ENCODE results near the gene GOSR1.
"Not testable (repeated sequence)": the region's sequence is repeated elsewhere in the genome, so short reads cannot be mapped to it uniquely, and the experiment has no call there.

GOSR1 gene

DNA sequence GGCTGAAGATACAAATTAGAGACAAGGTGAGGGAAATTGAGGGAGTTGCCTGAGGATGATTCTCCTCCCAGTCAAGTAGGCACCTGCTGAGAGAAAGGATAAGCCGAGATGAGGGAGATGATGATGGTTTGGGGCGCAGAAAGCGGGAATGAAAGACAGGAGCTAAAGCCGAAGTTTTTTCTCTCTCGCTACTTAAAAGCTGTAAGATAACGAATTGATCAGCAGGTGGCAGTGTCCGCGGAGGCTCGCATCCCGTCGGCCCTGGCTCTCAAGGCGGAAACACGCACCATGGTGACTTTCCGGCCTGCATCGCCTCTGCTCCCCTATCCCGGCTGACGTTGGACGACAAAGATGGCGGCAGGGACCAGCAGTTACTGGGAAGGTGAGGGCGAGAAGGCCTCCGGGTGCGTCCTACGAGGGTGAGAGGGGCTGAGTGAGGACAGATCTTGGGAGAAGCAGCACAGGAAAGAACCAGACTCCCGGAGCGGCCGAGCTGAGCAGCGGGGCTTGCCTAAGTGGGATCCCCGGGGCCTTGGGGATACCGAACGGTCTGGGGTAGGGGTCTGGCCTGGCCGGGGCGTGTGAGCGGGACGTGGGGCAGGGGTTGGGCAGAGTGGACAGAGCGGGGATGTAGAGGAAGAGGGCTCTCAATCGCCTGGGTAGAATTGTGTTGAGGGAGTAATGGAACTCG is at the start of gene GOSR1:
GOSR1 (plus strand) TSS at position 326 of the 691 bp plus-strand sequence; CDS start at position 352, 26 bp downstream.
- peak; percentile 90 for DNase-seq

GRCh38 chr17:30427611-30428010 is 49.6 kb upstream of the GOSR1 start:
- DNase-seq = no peak

DNA sequence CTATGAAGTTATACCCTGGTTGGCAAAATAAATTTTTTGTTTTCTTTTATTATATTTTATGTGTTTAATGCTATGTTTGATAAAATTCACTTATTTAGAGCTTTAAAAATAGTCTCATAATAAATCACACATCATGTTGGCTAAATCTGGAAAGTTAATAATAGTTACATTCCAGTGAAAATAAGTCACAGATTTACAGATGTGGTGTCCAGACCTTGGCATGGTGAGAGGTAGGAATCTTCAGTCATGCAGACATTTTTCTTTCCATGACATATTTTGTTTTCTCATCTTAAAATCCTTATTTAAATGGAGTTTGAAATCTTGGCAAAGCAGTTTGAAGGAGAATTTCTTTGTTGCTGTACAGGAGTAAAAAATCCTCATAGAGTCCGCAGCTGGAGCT is 48.1 kb upstream of the GOSR1 start:
- DNase-seq = no peak

DNA sequence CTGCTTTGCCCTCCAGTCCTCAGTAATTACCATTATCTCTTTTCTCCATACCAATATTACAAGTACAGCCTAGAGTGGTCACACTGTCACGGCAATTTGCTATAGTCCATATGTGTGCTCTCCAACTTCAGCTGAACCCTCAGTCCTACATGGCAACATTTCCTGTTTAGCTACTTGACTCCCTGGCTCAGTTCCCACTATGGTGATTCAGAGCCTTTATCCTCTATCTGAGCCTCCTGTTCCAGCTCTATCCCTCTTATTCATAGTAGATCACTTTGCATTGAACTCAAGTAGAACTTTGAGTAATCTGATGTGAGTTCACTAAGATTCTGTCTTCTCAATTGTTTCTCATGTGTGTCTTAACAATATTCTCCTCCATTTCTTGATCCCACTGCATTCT is 43.7 kb upstream of the GOSR1 start:
- peak; percentile 48 for DNase-seq

DNA sequence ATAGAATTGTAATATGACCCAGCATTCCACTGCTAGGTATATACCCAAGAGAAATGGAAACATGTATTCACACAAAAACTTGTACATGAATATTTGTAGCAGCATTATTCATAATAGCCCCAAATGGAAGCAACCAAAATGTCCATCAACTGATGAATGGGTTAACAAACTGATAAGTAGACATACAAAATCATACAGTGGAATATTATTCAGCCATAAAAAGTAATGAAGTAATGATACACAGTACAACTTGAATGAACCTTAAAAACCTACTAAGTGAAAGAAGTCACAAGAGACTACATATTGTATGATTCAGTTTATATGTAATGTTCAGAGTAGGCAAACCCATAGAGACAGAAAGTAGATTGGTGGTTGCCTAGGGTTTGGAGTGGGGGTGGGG is 40.5 kb upstream of the GOSR1 start:
- DNase-seq = no peak

DNA sequence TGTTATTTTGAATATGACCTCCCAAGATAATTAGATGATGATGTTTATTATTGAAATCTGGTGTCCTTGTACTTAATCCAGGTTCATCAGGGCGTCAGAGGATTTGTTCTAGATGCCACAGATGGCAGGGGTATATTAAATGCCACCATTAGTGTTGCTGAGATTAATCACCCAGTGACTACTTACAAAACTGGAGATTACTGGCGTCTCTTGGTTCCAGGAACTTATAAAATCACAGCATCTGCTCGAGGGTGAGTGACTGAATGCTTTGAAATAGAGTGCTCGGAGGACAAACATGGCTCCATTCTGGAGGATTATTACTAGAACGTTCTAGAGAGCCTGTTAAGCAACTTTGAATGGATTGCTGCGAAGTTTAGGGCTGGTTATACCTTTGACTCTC is 33.5 kb upstream of the GOSR1 start:
- DNase-seq = peak; percentile 12

GRCh38 chr17:30446640-30447039 is 30.6 kb upstream of the GOSR1 start:
- not testable (repeated sequence) for DNase-seq

GRCh38 chr17:30449480-30449879 is 27.7 kb upstream of the GOSR1 start:
- peak; percentile 46 for DNase-seq

GRCh38 chr17:30450125-30451027 is 26.8 kb upstream of the GOSR1 start:
- DNase-seq = no peak

DNA sequence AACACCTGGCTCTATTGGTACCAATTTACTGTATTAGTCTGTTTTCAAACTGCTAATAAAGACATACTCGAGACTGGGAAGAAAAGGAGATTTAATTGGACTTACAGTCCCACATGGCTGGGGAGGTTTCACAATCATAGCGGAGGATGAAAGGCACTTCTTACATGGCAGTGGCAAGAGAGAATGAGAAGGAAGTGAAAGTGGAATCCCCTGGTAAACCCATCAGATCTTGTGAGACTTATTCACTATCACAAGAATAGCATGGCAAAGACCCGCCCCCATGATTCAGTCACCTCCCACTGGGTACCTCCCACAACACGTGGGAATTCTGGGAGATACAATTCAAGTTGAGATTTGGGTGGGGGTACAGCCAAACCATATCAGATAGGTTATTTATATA is 22.6 kb upstream of the GOSR1 start:
- no peak for DNase-seq

DNA sequence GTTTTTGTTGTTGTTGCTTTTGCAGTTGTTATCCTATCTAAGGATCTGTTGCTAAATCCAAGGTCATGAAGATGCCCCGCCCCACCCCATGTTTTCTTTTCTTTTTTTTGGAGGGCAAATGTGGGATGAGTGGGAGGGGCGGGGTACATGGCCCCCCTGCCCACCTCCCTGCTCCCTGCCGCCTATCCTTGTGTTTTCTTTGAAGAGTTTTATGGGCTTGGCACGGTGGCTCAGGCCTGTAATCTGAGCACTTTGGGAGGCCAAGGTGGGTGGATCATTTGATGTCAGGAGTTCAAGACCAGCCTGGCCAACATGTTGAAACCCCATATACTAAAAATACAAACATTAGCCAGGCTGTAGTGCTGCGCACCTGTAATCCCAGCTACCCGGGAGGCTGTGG is 18.8 kb upstream of the GOSR1 start:
- DNase-seq = no peak

- not testable (repeated sequence) for DNase-seq
Measured at GRCh38 chr17:30458797-30459413, 18.3 kb upstream of the GOSR1 start.

- DNase-seq = no peak
Measured at GRCh38 chr17:30468465-30468864, 8.7 kb upstream of the GOSR1 start.

GRCh38 chr17:30472238-30472890 is 4.8 kb upstream of the GOSR1 start:
- no peak for DNase-seq

DNA sequence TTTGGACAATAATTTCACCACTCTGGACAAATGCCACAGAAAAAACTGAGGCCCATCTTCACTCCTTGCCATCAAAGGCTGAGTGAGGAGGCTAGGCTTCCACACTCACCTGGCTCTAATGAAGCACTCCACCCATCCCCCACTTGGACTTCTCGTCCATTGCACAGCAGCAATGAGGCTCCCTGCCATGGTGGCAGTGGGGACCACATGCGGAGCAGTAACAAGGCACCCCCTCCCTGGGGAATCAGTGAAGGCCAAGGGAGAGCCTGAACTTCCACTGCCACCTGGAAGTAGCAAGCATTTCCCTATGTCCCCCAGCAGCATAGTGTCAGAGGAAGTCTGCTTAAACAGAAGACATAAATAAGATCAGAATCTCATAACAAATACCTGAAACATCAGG is 2.0 kb upstream of the GOSR1 start:
- DNase-seq = no peak

DNA sequence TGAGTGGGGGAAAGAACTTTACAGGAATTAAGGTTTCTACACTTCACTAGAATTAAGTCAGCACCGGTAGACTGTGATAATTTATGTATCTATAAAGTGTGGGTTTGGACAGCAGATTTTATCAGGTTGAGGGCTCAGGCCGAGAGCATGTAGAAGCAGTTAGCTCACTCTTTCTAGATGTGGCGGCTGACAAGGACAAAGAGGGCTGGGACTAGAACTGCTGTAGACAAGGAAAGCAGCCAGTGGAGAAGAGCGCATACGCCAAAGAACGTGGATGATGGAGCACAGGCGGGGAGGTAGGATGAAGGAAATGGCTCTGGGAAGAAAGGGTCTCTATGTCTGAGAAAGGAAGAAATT is 504 bp upstream of the GOSR1 start:
- DNase-seq = no peak

DNA sequence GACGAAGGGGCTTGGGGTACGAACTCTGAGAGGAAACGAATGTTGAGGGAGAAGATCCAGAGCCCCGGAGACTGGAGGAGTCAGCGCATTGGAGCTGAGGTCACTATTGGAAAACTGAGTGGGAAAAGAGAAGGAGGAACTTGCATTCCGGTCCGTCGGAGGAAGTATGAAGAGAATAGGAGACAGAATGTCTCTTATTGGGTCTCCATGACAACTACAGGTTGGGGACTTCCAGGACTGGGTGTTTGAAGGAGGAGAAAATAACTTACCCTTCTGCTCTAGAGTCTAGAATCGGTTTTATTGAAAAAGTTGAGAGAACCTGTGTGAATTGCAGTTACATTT is 537 bp downstream of the GOSR1 start:
- no peak for DNase-seq

DNA sequence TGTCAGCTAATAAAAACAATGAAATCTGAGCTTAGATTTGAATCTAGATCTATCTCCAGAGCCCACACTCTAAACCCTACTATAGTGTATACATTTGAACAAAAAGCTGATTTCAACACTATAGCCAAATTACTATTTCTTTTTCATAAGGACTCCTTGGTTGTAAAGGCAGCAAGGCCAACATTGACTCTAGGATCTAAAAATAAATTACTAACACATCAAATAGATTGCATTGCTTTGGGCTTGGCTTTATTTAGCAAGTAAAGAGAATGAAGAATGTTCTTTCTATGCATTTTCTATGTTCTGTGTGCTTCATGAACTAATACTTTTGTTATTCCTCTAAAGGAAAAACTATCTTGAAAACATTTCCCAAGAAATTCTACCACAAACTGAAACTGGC is 5.3 kb downstream of the GOSR1 start:
- DNase-seq = no peak

- no peak for DNase-seq
Measured at GRCh38 chr17:30483159-30483558, 6.0 kb downstream of the GOSR1 start.

DNA sequence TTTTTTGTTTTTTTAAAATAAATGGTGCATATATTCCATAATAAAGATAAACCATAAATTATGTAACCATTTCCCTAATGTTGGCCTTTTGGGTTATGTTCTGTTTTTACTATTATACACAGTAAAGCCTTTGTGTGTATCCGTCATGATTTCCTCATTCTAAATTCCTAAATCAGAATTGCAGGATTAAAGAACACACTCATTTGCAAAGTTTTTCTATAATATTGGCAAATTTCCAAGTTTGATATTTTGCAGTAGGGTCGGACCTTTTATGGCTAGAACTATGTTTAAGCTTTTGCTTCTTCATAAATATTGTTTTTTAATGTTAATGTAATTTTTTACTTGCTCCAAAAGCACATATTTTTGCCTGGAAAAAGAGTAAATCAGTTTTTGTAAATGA is 16.6 kb downstream of the GOSR1 start:
- no peak for DNase-seq

DNA sequence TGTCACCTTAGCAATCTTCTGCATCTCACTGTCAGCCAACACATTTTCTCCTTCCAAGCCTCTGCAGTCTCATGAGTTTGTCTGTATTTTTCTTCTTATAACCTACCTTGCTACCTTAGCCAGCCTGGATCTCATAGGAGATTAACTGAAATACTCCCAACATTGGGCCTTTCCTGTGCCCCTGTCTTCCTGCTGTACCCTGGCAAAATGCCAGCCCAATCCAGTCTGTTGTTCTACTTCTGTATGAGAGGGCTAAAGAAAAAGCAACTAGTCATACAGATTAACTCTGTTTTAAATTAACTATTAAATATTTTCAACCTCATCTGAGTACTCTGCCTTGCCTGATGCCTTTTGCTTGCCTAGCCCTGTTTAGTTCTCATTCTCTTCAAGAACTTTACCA is 18.4 kb downstream of the GOSR1 start:
- DNase-seq = no peak

- DNase-seq = no peak
Measured at GRCh38 chr17:30503558-30503957, 26.4 kb downstream of the GOSR1 start.

DNA sequence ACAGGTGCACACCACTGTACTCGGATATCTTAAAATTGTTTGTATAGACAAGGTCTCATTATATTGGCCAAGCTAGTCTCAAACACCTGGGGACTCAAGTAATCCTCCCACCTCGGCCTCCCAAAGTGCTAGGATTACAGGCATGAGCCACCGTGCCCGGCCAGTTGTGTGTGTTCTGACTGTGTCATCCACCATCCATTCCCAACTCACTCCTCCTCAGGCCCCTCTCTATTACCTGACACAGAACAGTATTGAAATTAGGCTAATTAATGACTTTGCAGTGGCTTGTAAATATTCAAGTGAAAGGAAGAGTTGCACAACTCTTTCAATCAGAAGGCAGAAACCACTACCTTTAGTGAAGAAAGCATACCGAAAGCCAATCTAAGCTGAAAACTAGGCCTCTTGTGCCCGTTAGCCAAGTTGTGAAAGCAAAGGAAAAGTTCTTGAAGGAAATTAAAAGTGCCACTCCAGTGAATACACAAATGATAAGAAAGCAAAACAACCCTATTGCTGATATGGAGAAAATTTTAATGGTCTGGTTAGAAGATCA is 28.7 kb downstream of the GOSR1 start:
- no peak for DNase-seq

Measured in NCI-H446 treated with DMSO at 0.1 percent for 48 hours (cell line).